HG02678 (cell line): ENCODE measurements around the gene SLC4A4.

Experiments used
- ATAC-seq: cut with Tn5 transposase; IDR thresholded peaks from one replicate; pipeline ENCODE4 v1.9.1; 2021; ENCODE audit warnings: mild to moderate bottlenecking, moderate library complexity; ENCODE audit not compliant: unreplicated experiment

Gene SLC4A4

GRCh38 chr4:71338846-71339593, at the start of gene SLC4A4:
SLC4A4 (plus strand) TSS chr4:71339020.
- ATAC-seq: peak; percentile 99

GRCh38 chr4:71290074-71290473, 48.7 kb upstream of the SLC4A4 start:
- ATAC-seq: no peak

GRCh38 chr4:71290476-71290875, 48.3 kb upstream of the SLC4A4 start:
- ATAC-seq: no peak

- no peak for ATAC-seq
Observed at GRCh38 chr4:71292228-71292627, 46.6 kb upstream of the SLC4A4 start.

- no peak for ATAC-seq
Observed at GRCh38 chr4:71293705-71294104, 45.1 kb upstream of the SLC4A4 start.

GRCh38 chr4:71294301-71294700, 44.5 kb upstream of the SLC4A4 start:
- ATAC-seq: no peak

GRCh38 chr4:71296945-71297344, 41.9 kb upstream of the SLC4A4 start:
- ATAC-seq: no peak

- ATAC-seq: no peak
Observed at GRCh38 chr4:71300362-71300761, 38.5 kb upstream of the SLC4A4 start.

- ATAC-seq: no peak
Observed at GRCh38 chr4:71300964-71301363, 37.9 kb upstream of the SLC4A4 start.

- no peak for ATAC-seq
Observed at GRCh38 chr4:71303287-71303686, 35.5 kb upstream of the SLC4A4 start.

- ATAC-seq: no peak
Observed at GRCh38 chr4:71303850-71304249, 35.0 kb upstream of the SLC4A4 start.

GRCh38 chr4:71304289-71304850, 34.5 kb upstream of the SLC4A4 start:
- ATAC-seq: no peak

GRCh38 chr4:71307729-71308128, 31.1 kb upstream of the SLC4A4 start:
- ATAC-seq: no peak

GRCh38 chr4:71322425-71322824, 16.4 kb upstream of the SLC4A4 start:
- ATAC-seq: no peak

GRCh38 chr4:71333368-71333767, 5.5 kb upstream of the SLC4A4 start:
- no peak for ATAC-seq

- no peak for ATAC-seq
Observed at GRCh38 chr4:71333960-71334359, 4.9 kb upstream of the SLC4A4 start.

- ATAC-seq: no peak
Observed at GRCh38 chr4:71334465-71334882, 4.3 kb upstream of the SLC4A4 start.

GRCh38 chr4:71343670-71344466, 5.0 kb downstream of the SLC4A4 start:
- no peak for ATAC-seq

- no peak for ATAC-seq
Observed at GRCh38 chr4:71346710-71347109, 7.9 kb downstream of the SLC4A4 start.

- ATAC-seq: no peak
Observed at GRCh38 chr4:71348586-71348985, 9.8 kb downstream of the SLC4A4 start.

- no peak for ATAC-seq
Observed at GRCh38 chr4:71355045-71355444, 16.2 kb downstream of the SLC4A4 start.

- ATAC-seq: no peak
Observed at GRCh38 chr4:71355971-71356370, 17.2 kb downstream of the SLC4A4 start.
